ENCODE results near the gene OR7D2. TPM values are rescaled to one million over a fixed set of nuclear protein-coding genes. Genes with fewer than 3 reads are reported as not detected.

OR7D2 gene
- total RNA-seq, 4 donors from 2014 or later: not detected

- intact Hi-C loops (cut with DNase I; ENCODE audit: low total_unique reads): no loop called here
- H3K4me3 ChIP-seq (ENCODE audit: low read depth, poor library complexity, severe bottlenecking): no peak overlapping the region
- 91 to 95% methylated on average over 4 of the region's 4 CpGs for WGBS, 2 donors
- DNase-seq (ENCODE audit: low spot score in 2 of 2): no peak
- TF ChIP-seq CTCF (IDR thresholded peaks at IDR 0.05) (no peak), POLR2A (IDR thresholded peaks at IDR 0.05) (no peak)
These were observed 23.2 kb upstream of the OR7D2 start for GRCh38 chr19:9155591-9155990.

GRCh38 chr19:9156304-9156703 lies 22.5 kb upstream of the OR7D2 start:
- 83 to 88% methylated on average over 1 of the region's 1 CpG for WGBS, 2 donors
- intact Hi-C loops (cut with DNase I; ENCODE audit: low total_unique reads): no loop called here
- DNase-seq (ENCODE audit: low spot score in 2 of 2): no peak
- H3K4me3 ChIP-seq (ENCODE audit: low read depth, poor library complexity, severe bottlenecking): no peak overlapping the region
- TF ChIP-seq CTCF (IDR thresholded peaks at IDR 0.05) (no peak), POLR2A (IDR thresholded peaks at IDR 0.05) (no peak)

GRCh38 chr19:9159891-9160290 lies 18.9 kb upstream of the OR7D2 start:
- no peak for TF ChIP-seq CTCF (IDR thresholded peaks at IDR 0.05)
- TF ChIP-seq POLR2A (IDR thresholded peaks at IDR 0.05): no peak
- no peak overlapping the region for H3K4me3 ChIP-seq (ENCODE audit: low read depth, poor library complexity, severe bottlenecking)
- no peak for DNase-seq (ENCODE audit: low spot score in 2 of 2)
- WGBS, 2 donors: 96 to 99% methylated on average over 13 of the region's 13 CpGs
- intact Hi-C loops (cut with DNase I; ENCODE audit: low total_unique reads): no loop called here

- 98 to 99% methylated on average over 12 of the region's 12 CpGs for WGBS, 2 donors
- no peak for TF ChIP-seq POLR2A (IDR thresholded peaks at IDR 0.05)
- TF ChIP-seq CTCF (IDR thresholded peaks at IDR 0.05): no peak
- intact Hi-C loops (cut with DNase I; ENCODE audit: low total_unique reads): no loop called here
- no peak for DNase-seq (ENCODE audit: low spot score in 2 of 2)
- no peak overlapping the region for H3K4me3 ChIP-seq (ENCODE audit: low read depth, poor library complexity, severe bottlenecking)
These were observed 17.4 kb upstream of the OR7D2 start for GRCh38 chr19:9161427-9161826.

GRCh38 chr19:9165261-9165660 lies 13.5 kb upstream of the OR7D2 start:
- 88 to 96% methylated on average over 3 of the region's 3 CpGs for WGBS, 2 donors
- TF ChIP-seq POLR2A (IDR thresholded peaks at IDR 0.05) (no peak), CTCF (IDR thresholded peaks at IDR 0.05) (no peak)
- intact Hi-C loops (cut with DNase I; ENCODE audit: low total_unique reads): no loop called here
- H3K4me3 ChIP-seq (ENCODE audit: low read depth, poor library complexity, severe bottlenecking): no peak overlapping the region
- no peak for DNase-seq (ENCODE audit: low spot score in 2 of 2)

- no peak overlapping the region for H3K4me3 ChIP-seq (ENCODE audit: low read depth, poor library complexity, severe bottlenecking)
- intact Hi-C loops (cut with DNase I; ENCODE audit: low total_unique reads): no loop called here
- no peak for TF ChIP-seq POLR2A (IDR thresholded peaks at IDR 0.05)
- TF ChIP-seq CTCF (IDR thresholded peaks at IDR 0.05): no peak
- no peak for DNase-seq (ENCODE audit: low spot score in 2 of 2)
- 89 to 91% methylated on average over 4 of the region's 4 CpGs for WGBS, 2 donors
These were observed 11.9 kb upstream of the OR7D2 start for GRCh38 chr19:9166846-9167245.

Measured in lower leg skin (tissue), 4 donors.